Adipocyte (in vitro differentiated cells): ENCODE data around the gene CD164L2.

Source experiments
- DNase-seq: peaks from one replicate; pipeline ENCODE4 v3.0.0-alpha.2; 2015; ENCODE audit warnings: low read depth
- H3K27me3 ChIP-seq: replicated peaks from 2 replicates; pipeline ENCODE4 v1.7.0; 2013; ENCODE audit warnings: mild to moderate bottlenecking, low read length, moderate library complexity; ENCODE audit not compliant: control insufficient read depth, insufficient read depth
- H3K36me3 ChIP-seq: 2 replicates; pipeline ENCODE4 v1.7.0; 2013; ENCODE audit warnings: low read length, mild to moderate bottlenecking, moderate library complexity; ENCODE audit not compliant: control insufficient read depth, insufficient read depth, severe bottlenecking
- H3K4me1 ChIP-seq: 2 replicates; pipeline ENCODE4 v1.7.0; 2013; ENCODE audit warnings: mild to moderate bottlenecking, low read length, moderate library complexity; ENCODE audit not compliant: control insufficient read depth, insufficient read depth
- H3K4me3 ChIP-seq: 2 replicates; pipeline ENCODE4 v1.7.0; 2013; ENCODE audit warnings: mild to moderate bottlenecking, low read length, moderate library complexity
- H3K9ac ChIP-seq: 2 replicates; pipeline ENCODE4 v1.7.0; 2013; ENCODE audit warnings: mild to moderate bottlenecking, low read length, moderate library complexity
- H3K9me3 ChIP-seq: 2 replicates; pipeline ENCODE4 v1.7.0; 2013; ENCODE audit warnings: mild to moderate bottlenecking, low read length, moderate library complexity; ENCODE audit not compliant: control insufficient read depth

The CD164L2 gene

DNA sequence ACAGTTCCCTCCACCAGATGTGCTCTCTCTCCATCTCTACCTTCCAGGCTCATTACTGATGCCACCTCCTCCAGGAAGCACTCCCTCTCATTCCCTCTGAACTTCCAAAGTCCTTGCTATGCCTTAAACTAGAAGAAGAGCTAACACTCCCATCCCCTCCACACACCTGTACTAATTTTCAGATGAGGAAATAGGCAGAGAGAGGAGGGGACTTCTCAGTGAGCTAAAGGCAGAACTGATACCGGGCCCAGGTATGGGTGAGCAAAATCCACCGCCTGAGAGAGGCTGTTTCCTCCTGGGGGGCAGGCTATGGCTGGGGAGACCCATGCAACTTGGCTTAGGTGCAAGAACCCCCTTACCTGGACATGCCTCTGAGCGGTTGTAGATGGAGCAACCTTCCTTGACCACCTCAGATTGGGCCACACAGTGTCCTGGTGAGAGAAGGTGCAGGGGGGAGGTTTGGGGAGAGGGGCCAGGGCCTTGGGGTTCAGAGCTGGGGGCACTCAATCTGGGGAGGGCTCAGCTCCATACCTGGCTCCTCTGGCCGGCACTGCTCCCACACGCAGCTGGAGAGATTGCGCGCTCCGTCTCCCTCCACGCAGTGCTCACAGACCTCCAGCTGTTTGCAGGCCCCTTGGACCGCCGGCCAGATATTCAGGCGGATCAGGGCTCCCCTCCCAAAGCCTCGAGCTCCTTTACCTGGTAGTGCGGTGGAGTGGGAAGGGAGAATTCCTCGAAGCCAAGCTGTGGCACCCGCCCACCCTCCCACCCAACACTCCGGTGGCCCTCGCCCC is 967 bp downstream of the CD164L2 start:
- H3K9me3 ChIP-seq: no peaks in the 10 kb centered on the region
- peaks cover 7% of the 10 kb centered on the region for H3K4me1 ChIP-seq
- no peak overlapping the region for H3K4me3 ChIP-seq
- no peaks in the 10 kb centered on the region for H3K36me3 ChIP-seq
- H3K9ac ChIP-seq: no peak overlapping the region
- peaks cover 13% of the 10 kb centered on the region for H3K27me3 ChIP-seq
- DNase-seq: no peak

- H3K4me3 ChIP-seq: no peak overlapping the region
- peaks cover 8% of the 10 kb centered on the region for H3K27me3 ChIP-seq
- no peaks in the 10 kb centered on the region for H3K36me3 ChIP-seq
- no peaks in the 10 kb centered on the region for H3K9me3 ChIP-seq
- peaks cover 7% of the 10 kb centered on the region for H3K4me1 ChIP-seq
- no peak overlapping the region for H3K9ac ChIP-seq
- DNase-seq: peak; percentile 60
Observed at GRCh38 chr1:27380766-27381733, 2.1 kb downstream of the CD164L2 start.

- no peak overlapping the region for H3K9ac ChIP-seq
- H3K4me3 ChIP-seq: no peak overlapping the region
- H3K9me3 ChIP-seq: no peaks in the 10 kb centered on the region
- peaks cover 6% of the 10 kb centered on the region for H3K27me3 ChIP-seq
- H3K4me1 ChIP-seq: peaks cover 7% of the 10 kb centered on the region
- H3K36me3 ChIP-seq: no peaks in the 10 kb centered on the region
- DNase-seq: peak; percentile 31
Observed at GRCh38 chr1:27380224-27380623, 2.9 kb downstream of the CD164L2 start.

- no peak overlapping the region for H3K9ac ChIP-seq
- H3K4me3 ChIP-seq: no peak overlapping the region
- no peaks in the 10 kb centered on the region for H3K9me3 ChIP-seq
- H3K4me1 ChIP-seq: peaks cover 7% of the 10 kb centered on the region
- H3K36me3 ChIP-seq: no peaks in the 10 kb centered on the region
- H3K27me3 ChIP-seq: peaks cover 6% of the 10 kb centered on the region
- no peak for DNase-seq
Observed at GRCh38 chr1:27379564-27380122, 3.5 kb downstream of the CD164L2 start.

DNA sequence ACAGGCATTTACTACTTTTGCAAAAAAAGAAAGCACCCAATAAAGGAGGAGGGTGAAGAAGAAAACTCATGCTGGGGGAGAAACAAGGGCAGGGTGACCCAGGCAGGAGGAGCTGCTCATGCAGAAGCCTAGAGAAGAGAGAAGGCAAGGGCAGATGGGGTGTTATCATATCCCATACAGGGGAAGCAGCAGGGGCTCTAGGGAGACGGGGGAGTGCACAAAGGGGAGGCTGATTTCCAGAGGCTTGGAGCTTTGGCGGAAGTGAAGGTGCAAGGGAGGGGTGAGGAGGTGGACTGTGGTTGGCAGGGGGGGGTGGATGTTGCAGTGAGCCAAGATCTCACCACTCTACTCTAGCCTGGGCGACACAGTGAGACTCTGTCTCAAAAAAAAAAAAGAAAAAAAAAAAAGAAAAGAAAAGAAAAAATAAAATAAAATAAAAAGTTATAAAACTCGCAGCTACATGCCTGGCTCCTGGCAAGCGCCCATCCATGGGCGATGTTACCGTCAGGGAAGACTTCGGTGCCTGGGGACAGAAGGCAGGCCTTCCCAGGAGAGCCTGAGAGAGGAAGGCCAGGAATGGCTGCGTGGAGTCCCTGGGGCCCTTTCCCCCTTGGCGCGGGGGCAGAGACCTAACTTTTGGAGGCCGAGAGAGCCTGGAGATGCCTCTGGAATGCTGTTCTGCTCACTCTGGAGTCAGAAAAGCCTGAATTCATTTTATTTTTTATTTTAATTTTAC is 5.2 kb downstream of the CD164L2 start:
- Histone ChIP-seq H3K4me3 (no peak overlapping the region), H3K27me3 (peaks cover 6% of the 10 kb centered on the region), H3K9me3 (no peaks in the 10 kb centered on the region), H3K9ac (no peak overlapping the region), H3K4me1 (peaks cover 7% of the 10 kb centered on the region), H3K36me3 (no peaks in the 10 kb centered on the region)
- no peak for DNase-seq

- Histone ChIP-seq H3K9ac (no peak within 1 kb of the TSS), H3K4me1 (no peaks in the 10 kb centered on the region), H3K9me3 (no peaks in the 10 kb centered on the region), H3K27me3 (no peaks in the 10 kb centered on the region), H3K36me3 (no peaks in the 10 kb centered on the region), H3K4me3 (no peak within 1 kb of the TSS)
- DNase-seq: no peak
Observed at GRCh38 chr1:27374362-27375086, 8.6 kb downstream of the CD164L2 start, which contains the start of gene FCN3. Gene FCN3, minus strand, starts transcription at chr1:27374824. Its CDS starts 6 bp downstream, at chr1:27374818.

GRCh38 chr1:27372808-27373690 is 10.1 kb downstream of the CD164L2 start:
- Histone ChIP-seq H3K9me3 (no peaks in the 10 kb centered on the region), H3K36me3 (no peaks in the 10 kb centered on the region), H3K27me3 (no peaks in the 10 kb centered on the region), H3K4me3 (no peak overlapping the region), H3K4me1 (peaks cover 2% of the 10 kb centered on the region), H3K9ac (no peak overlapping the region)
- DNase-seq: no peak

- Histone ChIP-seq H3K9ac (no peak overlapping the region), H3K9me3 (no peaks in the 10 kb centered on the region), H3K4me1 (peaks cover 10% of the 10 kb centered on the region), H3K27me3 (no peaks in the 10 kb centered on the region), H3K4me3 (no peak overlapping the region), H3K36me3 (no peaks in the 10 kb centered on the region)
- DNase-seq: no peak
Observed at GRCh38 chr1:27372022-27372807, 10.9 kb downstream of the CD164L2 start.

DNA sequence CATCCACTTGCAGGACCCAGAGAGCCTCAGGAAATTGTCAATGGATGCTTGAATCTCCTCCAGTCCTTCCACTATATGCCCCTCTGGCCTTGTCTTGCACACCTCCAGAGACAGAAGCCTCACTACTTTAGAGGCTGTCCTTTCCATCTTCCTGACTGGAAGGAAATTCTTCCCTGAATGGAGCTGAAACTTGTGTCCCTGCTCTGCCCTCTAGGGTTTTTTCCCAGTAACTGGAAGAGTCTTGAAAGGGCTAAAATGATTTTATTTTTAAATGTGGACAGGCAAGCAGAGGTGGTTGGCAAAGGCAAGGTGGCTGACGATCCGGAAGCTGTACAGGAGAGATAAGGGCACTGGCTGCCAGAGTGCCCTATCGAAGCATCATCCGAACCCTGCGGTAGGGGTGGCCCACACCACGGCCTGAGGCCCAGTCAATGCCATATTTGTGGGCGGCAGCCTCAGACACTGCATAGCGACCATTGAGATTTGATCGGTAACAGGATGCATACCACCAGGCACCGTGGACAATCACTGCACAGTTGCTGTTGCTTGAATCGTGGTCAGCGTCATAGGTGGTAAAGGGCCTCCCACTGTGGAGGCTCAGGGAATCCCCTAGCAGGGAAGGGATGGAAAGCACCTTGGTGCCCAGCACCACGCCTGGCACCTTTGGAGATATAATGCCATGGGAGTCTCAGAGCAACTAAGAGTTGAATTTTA is 14.1 kb downstream of the CD164L2 start:
- Histone ChIP-seq H3K9me3 (no peaks in the 10 kb centered on the region), H3K36me3 (no peaks in the 10 kb centered on the region), H3K4me1 (peaks cover 24% of the 10 kb centered on the region), H3K4me3 (no peak overlapping the region), H3K27me3 (no peaks in the 10 kb centered on the region), H3K9ac (no peak overlapping the region)
- peak; percentile 50 for DNase-seq
